ENCODE results near the gene CTXND1.

CTXND1 gene

GRCh38 chr15:80203361-80203885 lies 48.6 kb downstream of the CTXND1 start:
- Histone ChIP-seq H3K4me1 (ENCODE audit: control insufficient read depth, insufficient read depth, low read length) (no peaks in the 10 kb centered on the region), H3K36me3 (ENCODE audit: control insufficient read depth in 2 of 2, insufficient read depth in 1 of 2, low read length in 2 of 2) (no peaks in the 10 kb centered on the region), H3K4me3 (ENCODE audit: low read depth, low read length) (no peak overlapping the region), H3K9me3 (ENCODE audit: control insufficient read depth, insufficient read depth, low read depth, low read length) (no peaks in the 10 kb centered on the region), H3K27ac (ENCODE audit: extremely low read depth, low read depth, low read length) (no peak overlapping the region)
- no peak for TF ChIP-seq ZNF404 (tag by site-specific recombination; IDR thresholded peaks at IDR 0.05)
- TF ChIP-seq ZNF449 (tag by site-specific recombination; IDR thresholded peaks at IDR 0.05) = no peak
- POLR2A ChIA-PET = no interaction called here
- CTCF ChIA-PET = interaction anchor here (0.7 to 1.5 kb wide), 3 partner anchors 13 to 107 kb away, joined by 3 to 4 read pairs (median 3); no protein-coding TSS in a partner anchor

- no peak overlapping the region for H3K4me3 ChIP-seq (ENCODE audit: low read depth, low read length)
- ChIA-PET POLR2A (no interaction called here), CTCF (interaction anchor here (0.6 to 1.5 kb wide), 4 partner anchors 12 to 108 kb away, joined by 3 to 4 read pairs (median 3); no protein-coding TSS in a partner anchor)
- H3K36me3 ChIP-seq (ENCODE audit: control insufficient read depth in 2 of 2, insufficient read depth in 1 of 2, low read length in 2 of 2) = no peaks in the 10 kb centered on the region
- no peak overlapping the region for H3K27ac ChIP-seq (ENCODE audit: extremely low read depth, low read depth, low read length)
- H3K9me3 ChIP-seq (ENCODE audit: control insufficient read depth, insufficient read depth, low read depth, low read length) = no peaks in the 10 kb centered on the region
- no peaks in the 10 kb centered on the region for H3K4me1 ChIP-seq (ENCODE audit: control insufficient read depth, insufficient read depth, low read length)
- TF ChIP-seq ZBTB1 (tag by site-specific recombination; IDR thresholded peaks at IDR 0.05) (no peak), ZNF555 (tag by site-specific recombination; conservative IDR thresholded peaks at IDR 0.05) (no peak), KLF10 (tag by site-specific recombination; IDR thresholded peaks at IDR 0.05) (no peak), ZBTB48 (tag by site-specific recombination; IDR thresholded peaks at IDR 0.05) (no peak), ZNF132 (tag by site-specific recombination; IDR thresholded peaks at IDR 0.05; ENCODE audit: borderline replicate concordance) (no peak), ZNF133 (tag by site-specific recombination; IDR thresholded peaks at IDR 0.05) (no peak), ZNF518A (tag by site-specific recombination; conservative IDR thresholded peaks at IDR 0.05; ENCODE audit: low read depth) (no peak), ZNF600 (tag by site-specific recombination; IDR thresholded peaks at IDR 0.05) (peak; percentile 47; the same call in 1 of the 2 replicates), ZSCAN5A (tag by site-specific recombination; IDR thresholded peaks at IDR 0.05) (no peak), ZNF501 (tag by site-specific recombination; IDR thresholded peaks at IDR 0.05) (no peak), ZNF677 (tag by site-specific recombination; IDR thresholded peaks at IDR 0.05) (peak; percentile 65; the same call in 1 of the 2 replicates), ZBTB8A (tag by site-specific recombination; IDR thresholded peaks at IDR 0.05) (no peak), ZNF670 (tag by site-specific recombination; IDR thresholded peaks at IDR 0.05; ENCODE audit: low read depth) (no peak), ZBTB44 (tag by site-specific recombination; IDR thresholded peaks at IDR 0.05) (no peak), ZNF843 (tag by site-specific recombination; IDR thresholded peaks at IDR 0.05) (no peak), REST (tag by site-specific recombination; IDR thresholded peaks at IDR 0.05) (no peak), ZNF610 (tag by site-specific recombination; IDR thresholded peaks at IDR 0.05; ENCODE audit: borderline replicate concordance) (no peak), ZNF561 (tag by site-specific recombination; IDR thresholded peaks at IDR 0.05; ENCODE audit: borderline replicate concordance) (no peak)
Measured at GRCh38 chr15:80202641-80203360, 49.2 kb downstream of the CTXND1 start.

Data from HEK293 (cell line).